Neuron (in vitro differentiated cells): ENCODE measurements around the gene RBX1.

Experiments
- H2AFZ ChIP-seq: one replicate; pipeline ENCODE4 v1.6.1; 2013; ENCODE audit warnings: low read depth, mild to moderate bottlenecking, inconsistent platforms, low read length, moderate library complexity
- H3K27me3 ChIP-seq: one replicate; pipeline ENCODE4 v1.6.1; 2013; ENCODE audit warnings: low read length; ENCODE audit not compliant: insufficient read depth
- H3K36me3 ChIP-seq: one replicate; pipeline ENCODE4 v1.6.1; 2013; ENCODE audit warnings: low read length; ENCODE audit not compliant: insufficient read depth
- H3K4me1 ChIP-seq: one replicate; pipeline ENCODE4 v1.6.1; 2013; ENCODE audit warnings: low read length; ENCODE audit not compliant: insufficient read depth
- H3K4me3 ChIP-seq: 2 replicates; pipeline ENCODE4 v1.5.1; 2013; ENCODE audit warnings: mild to moderate bottlenecking, low read length, moderate library complexity
- H3K9me3 ChIP-seq: one replicate; pipeline ENCODE4 v1.6.1; 2013; ENCODE audit warnings: low read length

The RBX1 gene

GRCh38 chr22:40954113-40954512 lies 2.9 kb downstream of the RBX1 start:
- Histone ChIP-seq H3K27me3 (no peaks in the 10 kb centered on the region), H3K4me1 (peaks cover 13% of the 10 kb centered on the region), H3K4me3 (no peak overlapping the region), H3K9me3 (no peaks in the 10 kb centered on the region), H2AFZ (no peak overlapping the region), H3K36me3 (peaks cover 41% of the 10 kb centered on the region)

GRCh38 chr22:40955571-40955970 lies 4.4 kb downstream of the RBX1 start:
- Histone ChIP-seq H2AFZ (no peak overlapping the region), H3K36me3 (peaks cover 55% of the 10 kb centered on the region), H3K27me3 (no peaks in the 10 kb centered on the region), H3K9me3 (no peaks in the 10 kb centered on the region), H3K4me1 (peaks cover 11% of the 10 kb centered on the region), H3K4me3 (no peak overlapping the region)

GRCh38 chr22:40957601-40958000 lies 6.4 kb downstream of the RBX1 start:
- no peaks in the 10 kb centered on the region for H3K27me3 ChIP-seq
- H3K9me3 ChIP-seq = no peaks in the 10 kb centered on the region
- peaks cover 4% of the 10 kb centered on the region for H3K4me1 ChIP-seq
- no peak overlapping the region for H3K4me3 ChIP-seq
- H3K36me3 ChIP-seq = peaks cover 64% of the 10 kb centered on the region
- H2AFZ ChIP-seq = no peak overlapping the region

- Histone ChIP-seq H3K4me1 (no peaks in the 10 kb centered on the region), H3K9me3 (no peaks in the 10 kb centered on the region), H3K4me3 (no peak overlapping the region), H2AFZ (no peak overlapping the region), H3K27me3 (no peaks in the 10 kb centered on the region), H3K36me3 (peaks cover 65% of the 10 kb centered on the region)
Observed at GRCh38 chr22:40958299-40958698, 7.1 kb downstream of the RBX1 start.

- H2AFZ ChIP-seq = no peak overlapping the region
- no peaks in the 10 kb centered on the region for H3K4me1 ChIP-seq
- H3K9me3 ChIP-seq = no peaks in the 10 kb centered on the region
- H3K4me3 ChIP-seq = no peak overlapping the region
- no peaks in the 10 kb centered on the region for H3K27me3 ChIP-seq
- peaks cover 63% of the 10 kb centered on the region for H3K36me3 ChIP-seq
Observed at GRCh38 chr22:40960145-40960544, 9.0 kb downstream of the RBX1 start.

GRCh38 chr22:40965936-40966725 lies 15.0 kb downstream of the RBX1 start:
- Histone ChIP-seq H3K4me1 (no peaks in the 10 kb centered on the region), H3K4me3 (no peak overlapping the region), H3K9me3 (no peaks in the 10 kb centered on the region), H2AFZ (no peak overlapping the region), H3K36me3 (peaks cover 76% of the 10 kb centered on the region), H3K27me3 (no peaks in the 10 kb centered on the region)

- no peak overlapping the region for H3K4me3 ChIP-seq
- H2AFZ ChIP-seq = no peak overlapping the region
- H3K4me1 ChIP-seq = no peaks in the 10 kb centered on the region
- peaks cover 73% of the 10 kb centered on the region for H3K36me3 ChIP-seq
- no peaks in the 10 kb centered on the region for H3K27me3 ChIP-seq
- H3K9me3 ChIP-seq = no peaks in the 10 kb centered on the region
Observed at GRCh38 chr22:40966726-40967085, 15.5 kb downstream of the RBX1 start.

- Histone ChIP-seq H3K36me3 (peaks cover 73% of the 10 kb centered on the region), H3K4me3 (no peak overlapping the region), H3K9me3 (no peaks in the 10 kb centered on the region)
Observed at GRCh38 chr22:40967111-40967760, 16.1 kb downstream of the RBX1 start.

GRCh38 chr22:40972587-40972986 lies 21.4 kb downstream of the RBX1 start:
- H3K27me3 ChIP-seq = no peaks in the 10 kb centered on the region
- peaks cover 42% of the 10 kb centered on the region for H3K36me3 ChIP-seq
- no peak overlapping the region for H2AFZ ChIP-seq

More at GRCh38 chr22:40967111-40967760, 16.1 kb downstream of the RBX1 start:
- Histone ChIP-seq H3K27me3 (no peaks in the 10 kb centered on the region), H3K4me1 (no peaks in the 10 kb centered on the region), H2AFZ (no peak overlapping the region)

GRCh38 chr22:40973144-40973543 lies 22.0 kb downstream of the RBX1 start:
- Histone ChIP-seq H3K4me1 (no peaks in the 10 kb centered on the region), H3K4me3 (no peak overlapping the region), H3K36me3 (peaks cover 37% of the 10 kb centered on the region), H3K9me3 (no peaks in the 10 kb centered on the region), H2AFZ (no peak overlapping the region), H3K27me3 (no peaks in the 10 kb centered on the region)

More at GRCh38 chr22:40972587-40972986, 21.4 kb downstream of the RBX1 start:
- Histone ChIP-seq H3K4me1 (no peaks in the 10 kb centered on the region), H3K9me3 (no peaks in the 10 kb centered on the region), H3K4me3 (no peak overlapping the region)

- Histone ChIP-seq H3K4me1 (no peaks in the 10 kb centered on the region), H2AFZ (no peak overlapping the region), H3K36me3 (peaks cover 21% of the 10 kb centered on the region), H3K4me3 (no peak overlapping the region), H3K9me3 (no peaks in the 10 kb centered on the region), H3K27me3 (no peaks in the 10 kb centered on the region)
Observed at GRCh38 chr22:40975366-40975765, 24.2 kb downstream of the RBX1 start.

GRCh38 chr22:40976866-40977700 lies 25.9 kb downstream of the RBX1 start:
- peaks cover 11% of the 10 kb centered on the region for H3K36me3 ChIP-seq
- no peak overlapping the region for H3K4me3 ChIP-seq
- H3K9me3 ChIP-seq = no peaks in the 10 kb centered on the region
- H2AFZ ChIP-seq = no peak overlapping the region
- H3K4me1 ChIP-seq = no peaks in the 10 kb centered on the region
- no peaks in the 10 kb centered on the region for H3K27me3 ChIP-seq

- H2AFZ ChIP-seq = no peak overlapping the region
- no peaks in the 10 kb centered on the region for H3K36me3 ChIP-seq
- H3K27me3 ChIP-seq = no peaks in the 10 kb centered on the region
- H3K4me1 ChIP-seq = no peaks in the 10 kb centered on the region
- H3K4me3 ChIP-seq = no peak overlapping the region
- H3K9me3 ChIP-seq = no peaks in the 10 kb centered on the region
Observed at GRCh38 chr22:40979198-40979597, 28.0 kb downstream of the RBX1 start.
